GM18909 (cell line): ENCODE results near the gene MED23.

Experiments
- ATAC-seq: cut with Tn5 transposase; IDR thresholded peaks from one replicate; pipeline ENCODE4 v1.9.1; 2021; ENCODE audit warnings: mild to moderate bottlenecking; ENCODE audit not compliant: unreplicated experiment, poor library complexity

MED23 gene, protein sequence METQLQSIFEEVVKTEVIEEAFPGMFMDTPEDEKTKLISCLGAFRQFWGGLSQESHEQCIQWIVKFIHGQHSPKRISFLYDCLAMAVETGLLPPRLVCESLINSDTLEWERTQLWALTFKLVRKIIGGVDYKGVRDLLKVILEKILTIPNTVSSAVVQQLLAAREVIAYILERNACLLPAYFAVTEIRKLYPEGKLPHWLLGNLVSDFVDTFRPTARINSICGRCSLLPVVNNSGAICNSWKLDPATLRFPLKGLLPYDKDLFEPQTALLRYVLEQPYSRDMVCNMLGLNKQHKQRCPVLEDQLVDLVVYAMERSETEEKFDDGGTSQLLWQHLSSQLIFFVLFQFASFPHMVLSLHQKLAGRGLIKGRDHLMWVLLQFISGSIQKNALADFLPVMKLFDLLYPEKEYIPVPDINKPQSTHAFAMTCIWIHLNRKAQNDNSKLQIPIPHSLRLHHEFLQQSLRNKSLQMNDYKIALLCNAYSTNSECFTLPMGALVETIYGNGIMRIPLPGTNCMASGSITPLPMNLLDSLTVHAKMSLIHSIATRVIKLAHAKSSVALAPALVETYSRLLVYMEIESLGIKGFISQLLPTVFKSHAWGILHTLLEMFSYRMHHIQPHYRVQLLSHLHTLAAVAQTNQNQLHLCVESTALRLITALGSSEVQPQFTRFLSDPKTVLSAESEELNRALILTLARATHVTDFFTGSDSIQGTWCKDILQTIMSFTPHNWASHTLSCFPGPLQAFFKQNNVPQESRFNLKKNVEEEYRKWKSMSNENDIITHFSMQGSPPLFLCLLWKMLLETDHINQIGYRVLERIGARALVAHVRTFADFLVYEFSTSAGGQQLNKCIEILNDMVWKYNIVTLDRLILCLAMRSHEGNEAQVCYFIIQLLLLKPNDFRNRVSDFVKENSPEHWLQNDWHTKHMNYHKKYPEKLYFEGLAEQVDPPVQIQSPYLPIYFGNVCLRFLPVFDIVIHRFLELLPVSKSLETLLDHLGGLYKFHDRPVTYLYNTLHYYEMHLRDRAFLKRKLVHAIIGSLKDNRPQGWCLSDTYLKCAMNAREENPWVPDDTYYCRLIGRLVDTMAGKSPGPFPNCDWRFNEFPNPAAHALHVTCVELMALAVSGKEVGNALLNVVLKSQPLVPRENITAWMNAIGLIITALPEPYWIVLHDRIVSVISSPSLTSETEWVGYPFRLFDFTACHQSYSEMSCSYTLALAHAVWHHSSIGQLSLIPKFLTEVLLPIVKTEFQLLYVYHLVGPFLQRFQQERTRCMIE (N-terminal part only)

DNA sequence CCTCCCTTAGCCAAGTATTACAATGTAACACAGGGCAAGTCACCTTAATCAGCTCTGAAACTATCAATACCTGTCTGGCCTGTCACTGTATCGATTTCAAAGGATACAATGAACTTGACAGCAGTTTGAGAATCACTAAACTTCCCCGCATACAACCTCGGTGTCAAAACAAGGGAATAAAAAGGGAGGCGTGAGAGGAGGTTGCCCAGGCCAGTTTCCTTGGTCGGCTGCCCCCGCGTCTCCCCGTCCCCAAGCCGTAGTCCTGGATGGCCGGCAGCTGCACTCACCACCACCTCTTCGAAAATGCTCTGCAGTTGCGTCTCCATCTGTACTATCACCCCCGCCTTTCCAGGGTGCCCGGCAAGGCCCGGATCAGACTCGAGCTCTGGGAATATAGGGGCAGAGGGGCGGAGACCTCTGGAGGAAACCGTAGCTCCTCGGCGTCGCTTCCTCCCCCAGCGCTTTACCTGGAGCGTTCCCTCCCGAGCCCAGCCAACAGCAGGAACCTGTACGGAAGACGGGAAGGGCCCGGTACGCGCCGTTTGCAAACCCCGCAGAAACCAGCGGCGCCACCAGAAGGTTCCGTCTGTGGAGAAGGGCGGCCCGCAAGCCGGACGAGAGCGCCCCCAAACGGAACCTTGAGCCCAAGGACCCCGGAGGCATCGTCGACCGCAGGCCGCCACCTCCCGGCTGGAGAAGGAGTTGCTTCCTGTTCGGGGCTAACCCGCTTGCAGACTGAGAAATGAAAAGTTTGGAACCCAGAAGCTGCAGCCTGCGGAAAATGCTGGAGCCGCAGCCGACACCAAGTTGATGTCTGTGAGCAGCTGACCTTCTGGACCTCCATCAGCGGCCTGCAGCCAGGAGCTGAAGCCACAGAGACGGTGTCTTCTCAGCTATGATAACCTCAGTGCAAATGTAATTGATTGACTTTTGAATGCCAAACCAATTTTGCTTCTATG lies at the start of gene MED23:
Gene MED23 (minus strand): TSS at position 519 of the 959 bp plus-strand sequence. CDS start 193 bp downstream, at position 326.
- ATAC-seq = peak; percentile 97

DNA sequence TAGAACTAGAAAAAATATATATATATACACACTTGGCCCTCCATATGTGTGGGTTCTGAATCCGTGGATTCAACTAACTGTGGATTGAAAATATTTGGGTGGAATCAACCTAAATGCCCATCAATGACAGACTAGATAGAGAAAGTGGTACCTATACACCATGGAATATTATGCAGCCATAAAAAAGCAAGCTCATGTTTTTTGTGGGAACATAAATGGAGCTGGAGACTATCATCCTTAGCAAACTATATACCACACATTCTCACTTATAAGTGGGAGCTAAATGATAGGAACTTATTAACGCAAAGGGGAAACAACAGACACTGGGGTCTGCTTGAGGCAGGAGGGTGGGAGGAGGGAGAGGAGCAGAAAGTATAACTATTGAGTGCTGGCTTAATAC lies 45.1 kb upstream of the MED23 start:
- ATAC-seq = no peak

DNA sequence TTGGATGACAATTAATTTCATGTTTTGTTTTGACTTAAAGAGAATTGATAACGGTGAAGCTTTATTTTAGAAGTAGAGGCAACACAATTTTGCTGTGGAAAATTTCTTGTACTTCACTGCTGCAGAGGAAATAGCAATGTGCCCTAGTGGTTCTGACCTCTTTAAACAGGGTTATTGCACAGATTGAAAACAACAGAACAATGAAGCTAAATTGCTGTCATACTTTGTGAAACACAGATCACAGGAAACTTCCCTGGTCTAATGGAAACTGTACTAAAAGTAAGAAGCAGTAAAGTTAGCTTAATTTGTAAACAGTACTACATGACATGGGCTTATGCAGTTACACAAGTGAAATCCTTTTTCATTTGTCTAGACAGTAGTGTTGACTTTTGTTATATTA lies 41.8 kb upstream of the MED23 start:
- ATAC-seq = no peak

DNA sequence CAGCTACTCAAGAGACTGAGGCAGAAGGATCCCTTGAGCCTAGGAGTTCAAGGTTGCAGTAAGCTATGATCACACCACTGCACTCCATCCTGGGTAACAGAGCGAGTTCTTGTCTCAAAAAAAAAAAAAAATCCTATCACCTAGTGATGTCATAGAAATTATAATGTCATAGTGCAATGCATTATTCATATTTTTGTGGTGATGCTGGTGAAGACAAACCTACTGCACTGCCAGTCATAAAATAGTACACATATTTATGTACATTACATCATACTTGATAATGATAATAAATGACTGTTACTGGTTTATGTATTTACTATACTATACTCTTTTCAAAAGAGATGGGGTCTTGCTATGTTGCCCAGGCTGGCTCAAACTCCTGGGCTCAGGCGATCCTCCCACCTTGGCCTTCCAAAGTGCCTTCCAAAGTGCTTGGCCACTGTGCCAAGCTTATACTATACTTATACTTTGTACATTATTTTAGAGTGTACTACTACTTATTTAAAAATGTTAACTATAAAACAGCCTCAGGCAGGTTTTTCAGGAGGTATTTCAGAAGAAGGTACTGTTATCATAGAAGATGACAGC lies 35.6 kb upstream of the MED23 start:
- no peak for ATAC-seq

DNA sequence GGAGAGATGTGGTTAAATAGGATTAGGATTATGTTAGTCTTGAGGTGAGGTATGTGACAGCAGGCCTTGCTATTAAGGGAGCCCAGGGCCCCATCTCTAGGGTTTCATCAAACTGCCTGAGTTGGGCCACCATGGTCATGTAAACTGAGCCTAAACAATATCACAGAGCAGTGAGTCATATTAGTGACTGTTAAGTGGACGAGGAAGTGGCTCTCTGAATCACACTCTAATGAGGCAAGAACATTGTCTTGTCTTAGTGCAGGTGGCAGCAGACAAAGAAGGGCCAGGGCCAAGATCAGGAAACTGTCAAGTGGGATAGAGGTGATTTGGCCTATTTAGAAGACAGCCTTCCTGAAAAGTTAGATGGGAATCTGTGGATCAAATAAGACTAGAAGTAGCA lies 32.2 kb upstream of the MED23 start:
- no peak for ATAC-seq

DNA sequence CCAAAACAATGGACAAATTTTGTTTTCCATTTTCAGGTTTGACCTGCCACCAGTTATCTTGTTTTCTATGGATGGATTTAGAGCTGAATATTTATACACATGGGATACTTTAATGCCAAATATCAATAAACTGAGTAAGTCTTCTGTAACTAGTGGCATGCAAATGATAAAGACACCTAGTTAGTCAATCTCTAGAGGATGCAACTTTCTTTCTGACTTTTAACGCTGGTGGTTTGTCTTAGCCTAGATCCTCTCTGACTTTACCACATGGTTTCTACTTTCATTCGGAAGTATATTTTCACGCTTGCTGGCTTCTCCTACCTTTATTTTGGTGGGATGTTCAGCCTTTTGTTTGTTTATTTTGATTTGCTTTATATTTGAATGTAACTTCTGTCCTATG lies 30.2 kb upstream of the MED23 start:
- no peak for ATAC-seq

DNA sequence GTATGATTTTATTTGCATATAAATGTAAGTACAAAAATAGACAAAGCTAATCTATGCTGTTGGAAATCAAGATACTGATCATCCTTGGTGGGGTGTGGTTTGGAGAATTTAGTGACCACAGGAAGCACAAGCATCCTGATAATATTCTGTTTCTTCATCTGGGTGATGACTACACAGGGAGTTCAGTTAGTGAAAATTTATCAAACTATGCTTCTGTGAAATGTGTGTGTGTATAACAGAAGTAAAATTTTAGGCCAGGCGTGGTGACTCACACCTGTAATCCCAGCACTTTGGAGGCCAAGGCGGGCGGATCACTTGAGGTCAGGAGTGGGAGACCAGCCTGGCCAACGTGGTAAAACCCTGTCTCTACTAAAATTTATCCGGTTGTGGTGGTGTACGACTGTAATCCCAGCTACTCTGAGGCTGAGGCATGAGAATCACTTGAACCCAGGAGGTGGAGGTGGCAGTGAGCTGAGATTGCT lies 29.6 kb upstream of the MED23 start:
- no peak for ATAC-seq

DNA sequence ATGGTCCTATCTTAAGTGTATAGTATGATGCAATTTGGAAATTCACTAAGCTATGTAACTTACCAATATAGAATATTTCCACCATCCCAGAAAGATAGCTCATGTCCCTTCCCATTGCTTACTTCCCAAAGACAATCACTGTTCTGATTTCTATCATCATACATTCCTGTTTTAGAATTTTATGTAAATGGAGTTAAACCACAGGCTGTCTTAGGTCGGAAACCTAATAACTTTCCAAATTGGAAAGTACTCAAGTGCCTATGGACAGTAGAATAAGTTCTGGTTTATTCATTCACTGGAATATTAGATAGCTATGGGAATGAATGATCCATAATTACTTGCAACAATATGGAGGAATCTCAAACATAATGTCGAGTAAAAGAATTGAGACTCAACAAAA lies 29.2 kb upstream of the MED23 start:
- ATAC-seq = no peak

DNA sequence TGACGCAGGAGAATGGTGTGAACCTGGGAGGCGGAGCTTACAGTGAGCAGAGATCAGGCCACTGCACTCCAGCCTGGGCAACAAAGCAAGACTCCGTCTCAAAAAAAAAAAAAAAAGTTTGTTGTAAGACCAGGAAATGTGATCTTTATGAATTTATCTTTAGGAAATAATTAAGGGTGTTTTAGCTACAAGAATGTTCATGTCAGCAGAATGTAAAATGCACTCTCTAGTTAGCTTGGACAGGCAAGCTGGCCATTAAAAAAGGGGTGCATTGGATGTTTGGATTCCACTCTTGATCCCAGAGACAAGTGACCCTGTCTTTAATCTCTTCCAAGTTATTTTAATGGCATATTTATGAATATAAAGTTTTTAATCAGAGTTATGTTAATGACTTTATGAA lies 28.6 kb upstream of the MED23 start:
- ATAC-seq = no peak

DNA sequence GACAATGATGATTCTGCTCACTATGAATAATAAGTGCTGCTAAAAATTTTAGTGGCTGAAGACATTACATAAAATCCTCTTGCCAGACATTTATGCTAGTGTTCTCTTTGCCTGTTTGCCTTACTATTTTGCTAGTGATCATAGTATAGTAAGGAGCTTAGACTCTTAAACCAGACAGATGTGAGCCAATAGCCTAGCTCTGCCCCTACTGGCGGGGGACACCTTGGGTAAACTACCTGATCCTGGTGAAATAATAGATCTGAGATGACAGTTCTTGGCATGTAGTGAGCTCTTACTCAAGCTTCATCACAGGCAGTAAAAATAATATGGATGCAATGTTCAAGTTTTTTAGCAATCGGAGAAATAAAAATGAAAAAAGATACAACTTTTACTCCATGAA lies 27.9 kb upstream of the MED23 start:
- ATAC-seq = no peak

DNA sequence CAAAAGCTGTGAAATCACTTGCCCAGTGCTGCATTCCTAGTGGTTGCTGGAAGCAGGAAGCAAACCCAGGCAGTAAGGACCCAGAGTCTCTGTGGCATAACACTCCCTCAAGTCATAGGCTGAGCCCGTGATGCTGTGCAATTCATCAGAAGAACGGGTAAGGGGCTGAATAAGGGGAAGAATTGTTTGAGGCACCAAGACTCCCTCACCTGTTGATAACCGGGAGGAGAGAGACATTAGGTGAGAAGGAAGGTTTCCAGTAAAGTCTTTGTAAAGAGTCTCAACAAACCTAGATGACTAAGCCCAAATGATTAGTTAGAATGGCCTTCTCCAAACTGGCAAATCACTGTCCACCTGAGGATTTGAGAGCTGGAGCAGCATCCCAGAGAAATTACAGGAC lies 27.3 kb upstream of the MED23 start:
- ATAC-seq = no peak

DNA sequence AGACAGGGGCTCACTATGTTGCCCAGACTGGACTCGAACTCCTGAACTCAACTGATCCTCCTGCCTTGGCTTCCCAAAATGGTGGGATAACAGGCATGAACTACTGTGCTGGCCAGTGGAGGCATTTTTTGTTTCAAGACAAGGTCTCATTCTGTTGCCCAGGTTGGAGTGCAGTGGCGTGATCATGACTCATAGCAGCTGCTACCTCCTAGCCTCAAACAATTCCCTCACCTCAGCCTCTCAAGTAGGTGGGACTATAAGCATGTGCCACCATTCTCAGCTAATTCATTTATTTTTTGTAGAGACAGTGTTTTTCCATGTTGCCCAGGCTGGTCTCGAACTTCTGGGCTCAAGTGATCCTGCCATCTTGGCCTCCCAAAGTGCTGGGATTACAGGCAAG lies 26.3 kb upstream of the MED23 start:
- no peak for ATAC-seq

DNA sequence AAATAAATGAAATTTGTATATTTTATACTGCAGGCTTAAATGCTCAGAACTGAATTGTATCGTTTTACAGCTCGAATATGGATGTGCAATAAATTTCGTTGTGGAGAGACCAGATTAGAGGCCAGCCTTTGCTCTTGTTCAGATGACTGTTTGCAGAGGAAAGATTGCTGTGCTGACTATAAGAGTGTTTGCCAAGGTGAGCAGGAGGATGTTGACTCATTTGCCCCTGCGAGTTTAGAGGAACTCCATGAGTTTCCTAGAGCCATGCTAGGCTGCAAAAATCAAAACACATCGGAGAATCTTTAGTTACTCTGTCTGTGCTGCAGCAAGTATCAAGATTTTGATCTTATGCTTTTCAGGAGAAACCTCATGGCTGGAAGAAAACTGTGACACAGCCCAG lies 24.4 kb upstream of the MED23 start:
- ATAC-seq = no peak

DNA sequence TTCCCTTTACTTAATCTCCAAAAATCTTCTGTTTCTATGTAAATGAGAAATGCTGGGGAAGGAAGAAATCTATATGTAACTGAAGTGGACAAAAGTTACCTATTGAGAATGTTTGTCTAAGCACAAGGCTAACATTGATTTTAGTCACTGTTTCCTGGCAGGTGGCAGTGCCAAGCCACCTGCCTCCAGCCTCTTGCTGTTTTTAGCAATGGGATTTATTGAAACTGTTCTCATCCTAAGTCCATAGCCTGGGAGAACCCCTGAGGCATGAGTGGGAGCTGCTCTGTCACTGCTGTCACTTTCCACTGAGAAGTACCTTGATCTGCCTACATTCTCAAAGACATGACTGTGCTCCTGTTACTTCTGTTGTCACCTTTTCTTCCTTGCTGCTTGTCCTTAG lies 23.7 kb upstream of the MED23 start:
- no peak for ATAC-seq

DNA sequence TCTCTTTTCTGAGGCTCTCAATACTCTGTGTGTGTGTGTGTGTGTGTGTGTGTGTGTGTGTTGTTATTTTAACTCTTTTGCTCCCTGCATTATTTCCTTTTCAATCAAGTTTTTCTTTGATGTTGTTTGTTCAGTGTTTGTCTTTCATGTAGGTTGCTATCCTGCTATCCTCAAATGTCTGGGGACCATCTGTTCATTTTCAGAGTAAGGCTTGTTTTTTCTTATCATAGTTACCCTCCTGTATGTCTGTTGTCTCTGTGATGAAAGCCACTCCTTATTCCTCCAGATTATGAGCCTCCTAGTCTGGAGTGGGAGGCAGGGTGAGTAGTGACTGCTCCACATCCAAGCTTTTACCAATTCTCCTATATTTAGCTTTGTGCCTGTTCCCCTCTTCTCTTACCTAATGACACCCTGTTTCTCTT lies 18.2 kb upstream of the MED23 start:
- no peak for ATAC-seq

DNA sequence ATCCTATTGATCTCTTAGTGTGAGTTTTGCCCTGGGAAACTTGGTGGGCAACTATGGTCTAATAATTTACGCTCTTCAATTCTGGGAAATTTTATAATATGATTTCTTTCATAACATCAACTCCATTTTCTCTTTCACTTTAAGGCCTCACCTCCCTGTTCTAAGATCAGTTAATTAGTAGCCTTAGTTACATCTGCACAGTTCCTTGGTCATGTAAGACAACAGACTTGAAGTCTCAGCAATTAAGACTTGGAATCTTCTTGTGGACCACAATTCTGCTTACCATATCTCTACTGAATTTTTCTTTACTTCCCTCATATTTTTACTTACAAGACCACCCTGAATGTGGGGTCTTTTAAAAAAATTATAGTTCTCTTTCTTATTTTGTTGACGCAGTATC lies 17.8 kb upstream of the MED23 start:
- no peak for ATAC-seq

DNA sequence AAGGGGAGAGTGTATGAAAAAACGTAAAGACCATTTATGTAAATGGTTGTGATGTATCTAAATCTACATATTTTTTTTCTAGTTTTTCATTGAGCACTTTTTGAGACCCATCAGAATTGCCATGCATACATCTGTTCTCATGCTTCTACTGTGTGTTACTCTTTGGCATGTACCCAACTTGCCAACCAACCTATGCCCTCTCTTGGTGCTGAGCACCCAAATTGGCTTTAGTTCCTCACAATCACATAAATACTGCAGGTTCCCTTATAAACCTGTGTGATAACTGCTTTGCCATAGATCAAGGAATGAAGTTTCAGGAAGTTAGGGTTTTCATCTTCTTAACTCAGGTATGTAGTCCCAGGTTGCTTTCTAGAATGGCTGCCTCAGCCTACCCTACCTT lies 16.9 kb upstream of the MED23 start:
- no peak for ATAC-seq

DNA sequence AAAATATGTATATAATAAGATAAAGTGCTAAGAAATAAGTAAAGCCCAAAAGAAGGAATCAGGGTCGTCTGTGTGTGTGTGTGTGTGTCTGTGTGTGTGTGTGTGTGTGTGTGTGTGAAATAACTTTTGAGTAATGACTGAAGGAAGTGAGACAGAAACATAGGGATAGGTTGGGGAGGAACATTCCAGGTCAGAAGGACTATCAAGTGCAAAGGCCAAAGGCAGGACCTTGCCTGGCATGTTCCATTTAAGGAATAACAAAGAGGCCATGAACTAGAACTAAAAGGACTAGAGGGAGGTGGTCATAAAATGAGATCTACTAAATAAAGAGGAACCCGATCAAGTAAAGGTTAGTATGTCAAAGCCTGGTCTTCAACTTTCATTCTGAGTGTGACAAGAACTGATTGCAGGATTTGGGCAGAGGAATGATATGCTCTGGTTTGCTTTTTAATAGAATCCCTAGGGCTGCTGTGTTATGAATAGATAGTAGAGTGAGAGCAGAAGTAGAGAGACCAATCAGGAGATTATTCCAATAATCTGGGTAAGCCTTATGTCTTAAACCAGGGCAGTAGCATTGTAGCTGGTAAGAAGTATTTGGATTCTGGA lies 15.9 kb upstream of the MED23 start:
- no peak for ATAC-seq
